ENCODE data around the gene AADACL3. TPM values are rescaled to one million over a fixed set of nuclear protein-coding genes. Genes with fewer than 3 reads are reported as not detected.

The AADACL3 gene
- total RNA-seq, 1 donor from 2014 or later = 0.05 TPM

- H3K36me3 Mint-ChIP-seq (ENCODE audit: low read depth, unreplicated experiment) = peaks cover 1% of the 10 kb centered on the region
- Histone ChIP-seq H3K4me2 (ENCODE audit: low read length) (no peak overlapping the region), H3K27me3 (ENCODE audit: insufficient read depth, low read length) (no peaks in the 10 kb centered on the region)
Observed at GRCh38 chr1:12709696-12710095, 6.2 kb upstream of the AADACL3 start.

GRCh38 chr1:12711536-12711935 is 4.4 kb upstream of the AADACL3 start:
- no peaks in the 10 kb centered on the region for H3K79me2 ChIP-seq (ENCODE audit: insufficient read depth, low read length)
- no peak overlapping the region for H2AFZ ChIP-seq (ENCODE audit: low read depth, low read length)
- Mint-ChIP-seq H3K9me3 (ENCODE audit: unreplicated experiment) (no peaks in the 10 kb centered on the region), H3K27ac (ENCODE audit: unreplicated experiment) (no peak overlapping the region), H3K27me3 (ENCODE audit: low read depth, unreplicated experiment) (no peaks in the 10 kb centered on the region), H3K4me3 (ENCODE audit: unreplicated experiment) (no peak overlapping the region), H3K4me1 (ENCODE audit: low read depth, unreplicated experiment) (peaks cover 16% of the 10 kb centered on the region), H3K36me3 (ENCODE audit: low read depth, unreplicated experiment) (no peaks in the 10 kb centered on the region)
- no peak overlapping the region for H3K4me2 ChIP-seq (ENCODE audit: low read length)
- no peaks in the 10 kb centered on the region for H3K36me3 ChIP-seq (ENCODE audit: insufficient read depth, low read length)
- DNase-seq (ENCODE audit: low read depth) (no peak), FAIRE-seq (no peak)
- H4K20me1 ChIP-seq (ENCODE audit: insufficient read depth, low read length) = no peaks in the 10 kb centered on the region
- no peaks in the 10 kb centered on the region for H3K27me3 ChIP-seq (ENCODE audit: insufficient read depth, low read length)
- H3K4me1 ChIP-seq (ENCODE audit: insufficient read depth, low read length) = no peaks in the 10 kb centered on the region
- TF ChIP-seq EZH2 (IDR thresholded peaks at IDR 0.05; ENCODE audit: insufficient read depth, low read length) = no peak
- TF ChIP-seq CTCF (IDR thresholded peaks at IDR 0.05; ENCODE audit: insufficient read depth, low read depth, low read length) = no peak
- H3K27ac ChIP-seq (ENCODE audit: low read depth, low read length) = no peak overlapping the region
- H3K4me3 ChIP-seq (ENCODE audit: insufficient read depth, low read depth, low read length) = no peak overlapping the region
- no peak overlapping the region for H3K9ac ChIP-seq (ENCODE audit: low read length)
- H3K9me3 ChIP-seq (ENCODE audit: insufficient read depth, low read depth, low read length) = no peaks in the 10 kb centered on the region

More at GRCh38 chr1:12709696-12710095, 6.2 kb upstream of the AADACL3 start:
- Mint-ChIP-seq H3K4me3 (ENCODE audit: unreplicated experiment) (no peak overlapping the region), H3K27ac (ENCODE audit: unreplicated experiment) (no peak overlapping the region), H3K9me3 (ENCODE audit: unreplicated experiment) (peaks cover 6% of the 10 kb centered on the region), H3K4me1 (ENCODE audit: low read depth, unreplicated experiment) (peaks cover 16% of the 10 kb centered on the region), H3K27me3 (ENCODE audit: low read depth, unreplicated experiment) (no peaks in the 10 kb centered on the region)
- Histone ChIP-seq H3K4me3 (ENCODE audit: insufficient read depth, low read depth, low read length) (no peak overlapping the region), H3K9me3 (ENCODE audit: insufficient read depth, low read depth, low read length) (peaks cover under 1% of the 10 kb centered on the region), H3K27ac (ENCODE audit: low read depth, low read length) (no peak overlapping the region), H3K36me3 (ENCODE audit: insufficient read depth, low read length) (no peaks in the 10 kb centered on the region), H3K9ac (ENCODE audit: low read length) (no peak overlapping the region), H3K79me2 (ENCODE audit: insufficient read depth, low read length) (no peaks in the 10 kb centered on the region), H3K4me1 (ENCODE audit: insufficient read depth, low read length) (no peaks in the 10 kb centered on the region), H4K20me1 (ENCODE audit: insufficient read depth, low read length) (no peaks in the 10 kb centered on the region), H2AFZ (ENCODE audit: low read depth, low read length) (no peak overlapping the region)
- TF ChIP-seq CTCF (IDR thresholded peaks at IDR 0.05; ENCODE audit: insufficient read depth, low read depth, low read length) (no peak), EZH2 (IDR thresholded peaks at IDR 0.05; ENCODE audit: insufficient read depth, low read length) (no peak)
- FAIRE-seq (no peak), DNase-seq (ENCODE audit: low read depth) (no peak)

- no peak for FAIRE-seq
Observed at GRCh38 chr1:12712076-12712475, 3.8 kb upstream of the AADACL3 start.

More at GRCh38 chr1:12712076-12712475, 3.8 kb upstream of the AADACL3 start:
- no peak overlapping the region for H3K9ac ChIP-seq (ENCODE audit: low read length)
- no peak for DNase-seq (ENCODE audit: low read depth)
- Mint-ChIP-seq H3K9me3 (ENCODE audit: unreplicated experiment) (no peaks in the 10 kb centered on the region), H3K27ac (ENCODE audit: unreplicated experiment) (no peak overlapping the region), H3K4me1 (ENCODE audit: low read depth, unreplicated experiment) (peaks cover 16% of the 10 kb centered on the region), H3K27me3 (ENCODE audit: low read depth, unreplicated experiment) (no peaks in the 10 kb centered on the region), H3K36me3 (ENCODE audit: low read depth, unreplicated experiment) (no peaks in the 10 kb centered on the region), H3K4me3 (ENCODE audit: unreplicated experiment) (no peak overlapping the region)
- no peaks in the 10 kb centered on the region for H3K27me3 ChIP-seq (ENCODE audit: insufficient read depth, low read length)
- TF ChIP-seq EZH2 (IDR thresholded peaks at IDR 0.05; ENCODE audit: insufficient read depth, low read length) (no peak), CTCF (IDR thresholded peaks at IDR 0.05; ENCODE audit: insufficient read depth, low read depth, low read length) (no peak)
- no peak overlapping the region for H2AFZ ChIP-seq (ENCODE audit: low read depth, low read length)
- no peak overlapping the region for H3K27ac ChIP-seq (ENCODE audit: low read depth, low read length)
- no peaks in the 10 kb centered on the region for H3K9me3 ChIP-seq (ENCODE audit: insufficient read depth, low read depth, low read length)
- no peaks in the 10 kb centered on the region for H3K4me1 ChIP-seq (ENCODE audit: insufficient read depth, low read length)
- H3K79me2 ChIP-seq (ENCODE audit: insufficient read depth, low read length) = no peaks in the 10 kb centered on the region
- no peak overlapping the region for H3K4me2 ChIP-seq (ENCODE audit: low read length)
- H3K4me3 ChIP-seq (ENCODE audit: insufficient read depth, low read depth, low read length) = no peak overlapping the region
- H3K36me3 ChIP-seq (ENCODE audit: insufficient read depth, low read length) = no peaks in the 10 kb centered on the region
- H4K20me1 ChIP-seq (ENCODE audit: insufficient read depth, low read length) = no peaks in the 10 kb centered on the region

Data from astrocyte (in vitro differentiated cells and primary cell).